HL-60 (cell line): ENCODE measurements around the gene NKAPL.
"Not testable (repeated sequence)": the region's sequence is repeated elsewhere in the genome, so short reads cannot be mapped to it uniquely, and the experiment has no call there.

Source experiments
- DNase-seq, 2 experiments: peaks; one replicate each; pipeline ENCODE4 v3.0.0-alpha.2; 2010 to 2020; ENCODE audit warnings: low read depth in 1 of 2, low spot score in 1 of 2
- H3K27ac ChIP-seq: fragments of 250-450 bp; sonication (Bioruptor Pico); replicated peaks from 2 replicates; pipeline ENCODE4 v1.5.1; 2020; ENCODE audit warnings: mild to moderate bottlenecking, moderate library complexity
- H3K27me3 ChIP-seq: fragments of 250-450 bp; sonication (Bioruptor Pico); 2 replicates; pipeline ENCODE4 v1.5.1; 2021; ENCODE audit warnings: mild to moderate bottlenecking, moderate library complexity; ENCODE audit not compliant: insufficient read depth, poor library complexity, severe bottlenecking
- H3K4me3 ChIP-seq: replicated peaks from 2 replicates; pipeline ENCODE4 v1.5.1; 2011; ENCODE audit warnings: mild to moderate bottlenecking, control low read depth, low read length; ENCODE audit not compliant: insufficient read depth
- GABPA ChIP-seq: IDR thresholded peaks from 2 replicates; pipeline ENCODE4 v1.6.1; 2012; ENCODE audit warnings: low read depth
- POLR2AphosphoS5 ChIP-seq: IDR thresholded peaks from 2 replicates; pipeline ENCODE4 v1.6.1; 2012; ENCODE audit warnings: low read depth
- SPI1 ChIP-seq: IDR thresholded peaks from 2 replicates; pipeline ENCODE4 v1.6.1; 2012; ENCODE audit warnings: low read depth, mild to moderate bottlenecking, borderline replicate concordance
- TF ChIP-seq, protein P1 (sequence below): IDR thresholded peaks from 2 replicates; pipeline ENCODE4 v1.6.1; 2012; ENCODE audit warnings: low read depth; ENCODE audit not compliant: insufficient replicate concordance
- TF ChIP-seq, protein P2 (sequence below): IDR thresholded peaks from one replicate; pipeline ENCODE4 v1.5.1; 2011; ENCODE audit warnings: low read length, control low read depth, inconsistent platforms; ENCODE audit not compliant: insufficient read depth

Gene NKAPL

DNA sequence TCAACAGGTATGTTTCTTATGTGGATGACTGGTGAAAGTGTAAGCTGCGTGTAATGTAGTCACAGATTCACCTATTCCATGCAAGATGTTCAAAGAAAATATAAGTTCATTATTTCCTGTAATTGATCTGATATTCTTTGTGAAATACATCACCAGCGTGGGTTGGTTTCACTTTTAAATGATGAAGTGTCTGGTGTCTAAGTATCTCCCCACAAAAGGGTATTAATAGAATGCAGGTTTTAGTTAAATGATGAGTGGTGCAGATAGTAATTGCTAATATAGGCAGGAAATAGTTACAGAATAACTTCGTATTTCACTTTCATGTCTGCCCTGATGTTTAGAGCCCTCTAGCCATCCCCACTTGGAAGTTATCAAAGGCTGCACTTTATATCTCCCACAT lies 44.5 kb downstream of the NKAPL start:
- H3K4me3 ChIP-seq: no peak overlapping the region
- no peak for DNase-seq

DNA sequence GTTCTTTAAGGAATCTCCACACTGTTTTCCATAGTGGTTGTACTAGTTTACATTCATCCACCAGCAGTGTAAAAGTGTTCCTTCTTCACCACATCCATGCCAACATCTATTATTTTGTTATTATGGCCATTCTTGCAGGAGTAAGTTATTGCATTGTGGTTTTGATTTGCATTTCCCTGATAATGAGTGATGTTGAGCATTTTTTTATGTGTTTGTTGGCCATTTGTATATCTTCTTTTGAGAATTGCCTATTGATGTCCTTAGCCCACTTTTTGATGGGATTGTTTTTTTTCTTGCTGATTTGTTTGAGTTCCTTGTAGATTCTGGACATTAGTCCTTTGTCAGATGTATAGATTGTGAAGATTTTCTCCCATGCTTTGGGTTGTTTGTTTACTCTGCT lies 47.3 kb downstream of the NKAPL start:
- not testable (repeated sequence) for H3K27ac ChIP-seq, DNase-seq, H3K4me3 ChIP-seq, H3K27me3 ChIP-seq

More for the DNA sequence above, 44.5 kb downstream of the NKAPL start:
- H3K27me3 ChIP-seq: no peaks in the 10 kb centered on the region
- TF ChIP-seq, protein P1, sequence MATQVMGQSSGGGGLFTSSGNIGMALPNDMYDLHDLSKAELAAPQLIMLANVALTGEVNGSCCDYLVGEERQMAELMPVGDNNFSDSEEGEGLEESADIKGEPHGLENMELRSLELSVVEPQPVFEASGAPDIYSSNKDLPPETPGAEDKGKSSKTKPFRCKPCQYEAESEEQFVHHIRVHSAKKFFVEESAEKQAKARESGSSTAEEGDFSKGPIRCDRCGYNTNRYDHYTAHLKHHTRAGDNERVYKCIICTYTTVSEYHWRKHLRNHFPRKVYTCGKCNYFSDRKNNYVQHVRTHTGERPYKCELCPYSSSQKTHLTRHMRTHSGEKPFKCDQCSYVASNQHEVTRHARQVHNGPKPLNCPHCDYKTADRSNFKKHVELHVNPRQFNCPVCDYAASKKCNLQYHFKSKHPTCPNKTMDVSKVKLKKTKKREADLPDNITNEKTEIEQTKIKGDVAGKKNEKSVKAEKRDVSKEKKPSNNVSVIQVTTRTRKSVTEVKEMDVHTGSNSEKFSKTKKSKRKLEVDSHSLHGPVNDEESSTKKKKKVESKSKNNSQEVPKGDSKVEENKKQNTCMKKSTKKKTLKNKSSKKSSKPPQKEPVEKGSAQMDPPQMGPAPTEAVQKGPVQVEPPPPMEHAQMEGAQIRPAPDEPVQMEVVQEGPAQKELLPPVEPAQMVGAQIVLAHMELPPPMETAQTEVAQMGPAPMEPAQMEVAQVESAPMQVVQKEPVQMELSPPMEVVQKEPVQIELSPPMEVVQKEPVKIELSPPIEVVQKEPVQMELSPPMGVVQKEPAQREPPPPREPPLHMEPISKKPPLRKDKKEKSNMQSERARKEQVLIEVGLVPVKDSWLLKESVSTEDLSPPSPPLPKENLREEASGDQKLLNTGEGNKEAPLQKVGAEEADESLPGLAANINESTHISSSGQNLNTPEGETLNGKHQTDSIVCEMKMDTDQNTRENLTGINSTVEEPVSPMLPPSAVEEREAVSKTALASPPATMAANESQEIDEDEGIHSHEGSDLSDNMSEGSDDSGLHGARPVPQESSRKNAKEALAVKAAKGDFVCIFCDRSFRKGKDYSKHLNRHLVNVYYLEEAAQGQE: no peak
- no peak for TF ChIP-seq SPI1
- TF ChIP-seq, protein P2, sequence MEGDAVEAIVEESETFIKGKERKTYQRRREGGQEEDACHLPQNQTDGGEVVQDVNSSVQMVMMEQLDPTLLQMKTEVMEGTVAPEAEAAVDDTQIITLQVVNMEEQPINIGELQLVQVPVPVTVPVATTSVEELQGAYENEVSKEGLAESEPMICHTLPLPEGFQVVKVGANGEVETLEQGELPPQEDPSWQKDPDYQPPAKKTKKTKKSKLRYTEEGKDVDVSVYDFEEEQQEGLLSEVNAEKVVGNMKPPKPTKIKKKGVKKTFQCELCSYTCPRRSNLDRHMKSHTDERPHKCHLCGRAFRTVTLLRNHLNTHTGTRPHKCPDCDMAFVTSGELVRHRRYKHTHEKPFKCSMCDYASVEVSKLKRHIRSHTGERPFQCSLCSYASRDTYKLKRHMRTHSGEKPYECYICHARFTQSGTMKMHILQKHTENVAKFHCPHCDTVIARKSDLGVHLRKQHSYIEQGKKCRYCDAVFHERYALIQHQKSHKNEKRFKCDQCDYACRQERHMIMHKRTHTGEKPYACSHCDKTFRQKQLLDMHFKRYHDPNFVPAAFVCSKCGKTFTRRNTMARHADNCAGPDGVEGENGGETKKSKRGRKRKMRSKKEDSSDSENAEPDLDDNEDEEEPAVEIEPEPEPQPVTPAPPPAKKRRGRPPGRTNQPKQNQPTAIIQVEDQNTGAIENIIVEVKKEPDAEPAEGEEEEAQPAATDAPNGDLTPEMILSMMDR: no peak
- TF ChIP-seq GABPA: no peak
- TF ChIP-seq POLR2AphosphoS5: no peak
- no peak overlapping the region for H3K27ac ChIP-seq
